Activated CD4-positive, alpha-beta T cell treated with anti-CD3 and anti-CD28 coated beads for 36 hours (primary cell): ENCODE measurements around the gene CBX4. TPM values are rescaled to one million over a fixed set of nuclear protein-coding genes. Genes with fewer than 3 reads are reported as not detected.

Source experiments
- total RNA-seq, 2 experiments: library from RNA; stranded (reverse); gene quantifications; one replicate each; pipeline ENCODE4 v1.2.3, GENCODE V29; 2021

CBX4 gene
- total RNA-seq, 2 experiments from 2014 or later: 14.9 to 18.5 TPM

Other genes starting within 250 kb of the CBX4 start
- gene RBFOX3, start 228.4 kb downstream of the CBX4 start, total RNA-seq: under 1 TPM in 1 of 2 experiments, not detected in 1; 0.11 TPM
- not detected for gene ENPP7, start 108.5 kb downstream of the CBX4 start, total RNA-seq
- gene CBX2, start 61.3 kb downstream of the CBX4 start, total RNA-seq: 1 to 10 TPM; 4.2 to 4.3 TPM
- gene CBX8, start 42.4 kb downstream of the CBX4 start, total RNA-seq: 1 to 10 TPM; 4.7 to 6.0 TPM
- gene TBC1D16, start 196.4 kb upstream of the CBX4 start, total RNA-seq: 10 to 100 TPM in 1 of 2 experiments, 1 to 10 TPM in 1; 8.3 to 10.4 TPM
- gene CCDC40, start 197.2 kb upstream of the CBX4 start, total RNA-seq: under 1 TPM; 0.56 to 0.57 TPM